GM21528 (cell line): ENCODE data around the gene ATP5F1E.
"Not testable (repeated sequence)": the region's sequence is repeated elsewhere in the genome, so short reads cannot be mapped to it uniquely, and the experiment has no call there.

Experiments used
- ATAC-seq: cut with Tn5 transposase; IDR thresholded peaks from one replicate; pipeline ENCODE4 v1.9.1; 2021; ENCODE audit warnings: mild to moderate bottlenecking, moderate library complexity; ENCODE audit not compliant: unreplicated experiment, low FRiP score

The ATP5F1E gene

DNA sequence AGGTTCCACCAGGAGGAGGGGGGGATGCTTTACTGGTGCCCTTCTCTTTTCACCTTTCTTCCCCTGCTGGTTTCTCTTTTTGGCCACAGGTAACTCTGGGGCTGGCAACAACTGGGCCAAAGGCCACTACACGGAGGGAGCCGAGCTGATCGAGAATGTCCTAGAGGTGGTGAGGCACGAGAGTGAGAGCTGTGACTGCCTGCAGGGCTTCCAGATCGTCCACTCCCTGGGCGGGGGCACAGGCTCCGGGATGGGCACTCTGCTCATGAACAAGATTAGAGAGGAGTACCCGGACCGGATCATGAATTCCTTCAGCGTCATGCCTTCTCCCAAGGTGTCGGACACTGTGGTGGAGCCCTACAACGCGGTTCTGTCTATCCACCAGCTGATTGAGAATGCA lies 8.5 kb downstream of the ATP5F1E start:
- ATAC-seq, result no peak

DNA sequence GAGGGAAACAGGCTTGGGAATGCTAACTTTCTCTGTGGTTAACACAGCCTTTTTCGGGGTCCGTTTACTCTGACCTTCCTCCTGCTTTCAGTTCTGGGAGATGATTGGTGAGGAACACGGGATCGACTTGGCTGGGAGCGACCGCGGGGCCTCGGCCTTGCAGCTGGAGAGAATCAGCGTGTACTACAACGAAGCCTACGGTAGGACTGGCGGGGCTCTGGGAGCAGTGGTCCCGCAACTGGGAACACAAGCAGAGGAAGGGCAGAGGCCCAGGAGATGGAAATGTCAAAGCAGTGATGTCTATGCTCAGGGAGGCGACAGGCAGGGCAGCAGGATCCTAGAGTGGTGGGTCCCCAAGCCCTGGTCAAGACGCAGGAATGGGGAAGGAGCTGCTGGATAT lies 9.4 kb downstream of the ATP5F1E start:
- ATAC-seq, result no peak

DNA sequence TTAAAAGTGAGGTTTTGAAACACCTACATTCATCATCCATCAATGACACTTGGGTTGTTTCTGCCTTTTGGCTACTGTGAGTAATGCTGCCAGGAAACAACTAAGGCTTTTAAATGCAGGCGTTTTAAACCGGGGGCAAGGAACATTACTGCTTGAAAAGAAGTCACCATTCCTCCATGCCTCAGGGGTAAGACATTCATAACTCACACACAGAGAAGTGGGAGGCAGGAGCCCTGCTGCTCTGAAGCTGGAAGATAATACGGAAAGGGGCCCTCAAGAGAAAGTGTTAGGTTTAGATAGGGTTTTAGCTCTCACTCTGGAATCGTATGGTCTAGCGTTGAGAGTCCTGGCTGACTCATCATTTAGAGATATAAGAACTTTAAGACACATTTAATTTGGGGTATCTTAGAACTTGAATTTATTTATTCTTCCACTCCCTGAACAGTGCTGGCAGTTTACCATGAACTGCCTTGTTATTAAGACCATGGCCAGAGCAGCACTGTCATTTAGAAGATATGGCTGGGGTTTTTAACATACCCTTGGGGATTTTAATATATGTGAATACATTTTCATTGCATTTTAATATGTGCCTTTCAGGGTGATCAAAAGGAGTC lies 11.1 kb downstream of the ATP5F1E start:
- ATAC-seq, result no peak

DNA sequence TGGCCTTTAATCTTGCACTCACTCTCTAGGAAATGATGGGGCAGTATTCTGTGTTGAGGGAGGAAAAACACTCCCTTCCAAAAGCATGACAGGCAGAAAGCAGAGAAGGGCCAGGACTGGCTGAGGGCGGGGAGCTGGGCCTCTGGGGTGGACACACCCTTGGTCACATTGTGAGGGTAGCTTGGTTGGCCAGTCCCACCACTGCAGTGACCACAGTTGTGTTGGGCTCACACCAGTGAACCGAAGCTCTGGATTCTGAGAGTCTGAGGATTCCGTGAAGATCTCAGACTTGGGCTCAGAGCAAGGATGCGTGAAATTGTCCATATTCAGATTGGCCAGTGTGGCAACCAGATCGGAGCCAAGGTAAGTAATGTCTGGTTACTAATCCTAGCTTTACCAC lies 12.9 kb downstream of the ATP5F1E start, which contains the start of gene TUBB1:
Gene TUBB1, plus strand, starts transcription at position 213 of the 400 bp plus-strand sequence. Its CDS starts 94 bp downstream, at position 307.
- ATAC-seq, result no peak

DNA sequence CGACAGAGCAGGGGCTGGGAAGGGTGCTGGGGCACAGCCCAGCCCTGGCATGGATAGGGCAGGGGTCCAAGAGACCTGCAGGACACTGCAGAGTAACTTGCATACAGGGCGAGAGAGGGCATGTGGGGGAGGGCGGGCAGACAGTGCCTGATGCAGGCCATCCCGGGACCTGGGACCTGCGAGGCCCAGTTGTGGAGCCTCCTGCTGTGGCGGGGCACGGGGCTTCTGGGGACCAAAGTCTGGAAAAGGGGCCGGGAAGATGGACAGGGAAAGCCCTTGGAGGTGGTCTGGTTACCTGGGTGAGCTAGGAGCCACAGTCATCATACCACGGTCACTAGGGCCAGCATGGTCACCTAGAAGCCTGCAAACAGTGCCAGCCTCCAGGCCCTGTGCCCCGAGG lies 13.3 kb downstream of the ATP5F1E start:
- no peak for ATAC-seq

DNA sequence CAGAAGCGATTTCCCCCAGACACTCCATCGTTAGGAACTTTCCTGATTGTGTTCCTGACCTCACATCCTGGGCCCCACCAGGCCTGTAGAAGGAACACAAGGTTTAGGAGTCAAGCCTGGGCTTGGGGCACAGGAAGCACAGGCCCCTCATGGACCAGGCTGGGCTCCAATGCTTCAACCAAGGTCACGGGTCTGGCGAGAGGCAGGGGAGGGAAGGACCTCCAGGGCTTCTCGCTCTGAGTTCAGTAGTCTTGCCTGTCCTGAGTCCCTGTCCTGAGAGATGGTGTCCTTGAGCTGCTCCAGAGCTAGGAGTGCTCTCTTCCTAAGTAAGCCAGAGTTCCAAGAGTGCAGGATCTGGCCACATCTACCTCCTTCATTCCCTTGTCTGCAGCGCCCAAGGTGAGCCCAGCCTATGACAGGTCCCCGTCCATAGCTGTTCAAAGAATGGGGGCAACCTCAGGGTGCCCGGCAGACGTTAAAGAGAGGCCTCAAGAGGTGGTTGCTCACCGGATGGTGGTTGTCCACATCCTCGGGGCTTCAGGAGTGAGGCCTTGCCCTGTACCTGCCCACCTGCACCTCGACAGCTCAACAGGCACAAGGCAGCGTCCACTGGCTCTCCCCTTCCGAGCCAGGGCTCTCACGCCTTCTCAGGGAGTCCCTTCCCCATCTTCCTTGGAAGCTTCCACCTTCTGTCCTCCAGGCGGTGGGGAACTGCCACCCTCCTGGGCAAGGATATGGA lies 14.5 kb downstream of the ATP5F1E start:
- no peak for ATAC-seq

DNA sequence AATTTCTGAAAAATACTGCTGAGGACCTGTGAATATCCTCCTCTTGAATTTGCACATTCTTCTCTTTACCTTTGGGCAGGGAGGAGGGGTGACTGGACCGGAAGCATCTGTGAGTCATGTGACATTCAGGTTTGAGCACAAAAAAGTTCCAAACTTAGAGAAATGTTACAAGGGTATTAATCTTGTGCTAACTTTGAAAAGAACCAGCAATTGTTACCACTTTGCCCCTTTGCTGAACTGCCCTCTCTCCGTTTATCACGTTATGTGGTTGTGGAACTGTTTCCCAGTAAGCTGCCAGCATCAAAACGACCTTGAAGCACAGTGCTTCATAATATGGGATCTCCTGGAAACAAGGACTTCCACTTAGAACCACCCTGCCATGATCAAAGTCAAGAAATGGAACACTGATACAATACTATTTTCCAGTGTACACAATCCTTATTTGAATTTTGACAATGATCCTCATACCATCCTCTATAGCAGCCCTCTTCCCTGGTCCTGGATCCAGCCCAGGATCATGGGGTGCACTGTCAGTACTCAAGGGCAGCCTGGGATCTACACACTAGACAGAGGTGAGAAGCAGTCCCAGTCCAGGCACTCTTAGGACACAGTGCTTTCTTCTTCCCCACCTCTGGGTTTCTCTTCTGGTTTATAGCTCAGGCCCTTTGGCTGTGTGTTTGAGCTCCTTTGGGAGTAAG lies 15.2 kb downstream of the ATP5F1E start:
- ATAC-seq, result no peak

- no peak for ATAC-seq
These were observed 16.1 kb downstream of the ATP5F1E start for GRCh38 chr20:59015812-59016711.

DNA sequence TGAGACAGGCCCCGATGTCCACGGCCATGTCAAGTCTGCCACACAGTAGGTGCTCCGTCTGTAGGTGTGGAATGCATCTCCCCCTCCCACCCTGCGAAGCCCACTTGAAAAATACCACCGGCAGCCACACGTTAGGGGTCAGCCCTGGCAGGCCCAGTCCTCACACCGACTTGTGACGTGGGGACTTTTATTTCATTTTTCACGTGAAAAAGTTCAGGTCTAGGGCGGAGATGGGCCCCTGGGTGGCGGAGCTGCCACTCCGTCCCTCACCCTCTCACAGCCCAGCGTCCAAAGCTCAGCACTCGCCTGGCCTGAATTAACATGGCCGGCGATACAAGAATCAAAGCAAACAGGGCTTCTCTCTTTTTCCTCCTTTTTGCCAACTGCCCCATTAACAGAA lies 16.7 kb downstream of the ATP5F1E start:
- no peak for ATAC-seq

DNA sequence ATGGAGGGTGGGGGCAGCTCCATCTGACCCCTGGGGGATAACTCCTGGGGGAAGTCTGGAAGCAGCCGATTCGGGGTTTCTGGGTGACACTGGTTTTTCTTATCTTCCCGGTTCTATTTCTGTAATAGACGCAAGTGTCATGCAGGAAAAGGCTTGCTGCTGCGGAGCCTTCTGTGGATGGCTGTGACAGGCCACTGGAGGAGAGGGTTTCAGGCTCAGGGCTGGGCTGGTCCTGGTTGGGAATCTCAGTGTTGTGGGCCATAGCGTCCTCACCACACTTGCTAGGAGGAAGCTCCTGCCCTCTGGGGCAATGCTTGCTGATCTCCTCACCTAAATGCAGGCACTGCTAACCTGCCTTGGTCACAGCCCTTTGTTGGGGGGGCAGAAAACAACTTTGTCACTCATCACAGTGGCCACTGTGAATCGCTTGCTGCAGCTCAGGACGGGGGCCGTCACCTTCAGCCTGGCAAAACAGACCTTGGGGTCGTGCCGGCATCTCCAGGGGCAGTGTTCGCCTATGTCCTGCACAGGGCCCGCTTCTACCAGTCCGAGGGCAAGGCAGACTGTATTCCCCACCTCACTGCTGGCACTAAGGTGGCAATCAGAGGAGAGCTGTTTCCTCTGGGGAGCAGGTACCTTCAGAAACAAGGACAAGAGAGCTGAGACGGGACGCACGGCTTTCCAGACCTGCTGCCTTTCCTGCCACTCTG lies 17.3 kb downstream of the ATP5F1E start:
- no peak for ATAC-seq

- no peak for ATAC-seq
These were observed 18.1 kb downstream of the ATP5F1E start for GRCh38 chr20:59013959-59014608.

DNA sequence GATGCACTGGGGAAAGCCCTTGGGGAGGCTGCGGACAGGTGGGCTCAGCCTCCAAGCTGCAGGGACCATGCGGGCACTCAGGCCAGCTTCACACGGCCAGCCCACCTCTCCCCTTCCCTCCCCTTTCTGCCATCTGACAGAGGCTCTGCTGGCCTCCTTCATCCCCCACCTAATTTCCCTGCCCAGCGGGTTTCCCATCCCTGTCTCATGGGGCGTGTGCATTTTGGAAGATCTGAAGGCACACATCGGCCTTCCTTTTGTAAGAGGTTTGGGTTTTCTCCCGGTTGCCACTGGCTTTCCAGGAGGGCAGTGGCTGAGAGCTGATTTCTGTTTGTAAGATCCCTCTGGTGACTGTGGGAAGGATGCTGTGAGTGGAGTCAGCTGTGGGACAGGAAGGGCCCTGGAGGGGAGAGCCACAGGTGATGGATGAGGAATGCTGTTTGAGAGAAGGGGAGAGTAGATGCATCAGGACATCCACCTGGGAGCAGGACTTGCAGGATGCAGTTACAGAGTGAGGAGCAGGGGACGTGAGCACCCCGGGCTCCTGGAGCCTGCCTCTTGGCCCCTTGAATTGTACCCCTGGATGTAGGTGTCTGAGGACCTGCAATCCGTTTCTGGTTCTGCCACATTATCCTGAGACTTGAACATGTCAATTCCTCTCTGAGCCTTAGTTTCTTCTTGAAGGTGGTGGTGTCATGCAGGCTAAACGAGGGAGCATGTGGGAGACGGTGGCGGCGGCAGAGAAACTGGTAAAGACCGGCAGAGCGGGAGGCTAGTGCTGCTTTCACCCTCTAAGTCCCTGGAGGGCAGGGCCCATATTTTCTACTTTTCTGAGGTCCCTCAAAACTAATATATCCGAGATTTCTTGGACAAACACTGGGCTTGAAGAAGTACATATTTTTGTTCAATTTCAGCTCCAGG lies 18.8 kb downstream of the ATP5F1E start:
- ATAC-seq, result no peak

DNA sequence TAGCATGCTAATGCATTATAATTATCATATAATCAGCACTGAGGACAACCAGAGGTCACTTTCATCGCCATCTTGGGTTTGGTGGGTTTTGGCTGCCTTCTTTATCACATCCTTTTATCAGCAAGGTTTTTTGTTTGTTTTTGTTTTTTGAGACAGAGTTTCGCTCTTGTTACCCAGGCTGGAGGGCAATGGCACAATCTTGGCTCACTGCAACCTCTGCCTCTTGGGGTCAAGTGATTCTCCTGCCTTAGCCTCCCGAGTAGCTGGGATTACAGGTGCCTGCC lies 20.3 kb downstream of the ATP5F1E start:
- ATAC-seq, result not testable (repeated sequence)

- no peak for ATAC-seq
These were observed 20.9 kb downstream of the ATP5F1E start for GRCh38 chr20:59010995-59011873.

GRCh38 chr20:59010321-59010994 lies 21.7 kb downstream of the ATP5F1E start:
- ATAC-seq, result no peak

DNA sequence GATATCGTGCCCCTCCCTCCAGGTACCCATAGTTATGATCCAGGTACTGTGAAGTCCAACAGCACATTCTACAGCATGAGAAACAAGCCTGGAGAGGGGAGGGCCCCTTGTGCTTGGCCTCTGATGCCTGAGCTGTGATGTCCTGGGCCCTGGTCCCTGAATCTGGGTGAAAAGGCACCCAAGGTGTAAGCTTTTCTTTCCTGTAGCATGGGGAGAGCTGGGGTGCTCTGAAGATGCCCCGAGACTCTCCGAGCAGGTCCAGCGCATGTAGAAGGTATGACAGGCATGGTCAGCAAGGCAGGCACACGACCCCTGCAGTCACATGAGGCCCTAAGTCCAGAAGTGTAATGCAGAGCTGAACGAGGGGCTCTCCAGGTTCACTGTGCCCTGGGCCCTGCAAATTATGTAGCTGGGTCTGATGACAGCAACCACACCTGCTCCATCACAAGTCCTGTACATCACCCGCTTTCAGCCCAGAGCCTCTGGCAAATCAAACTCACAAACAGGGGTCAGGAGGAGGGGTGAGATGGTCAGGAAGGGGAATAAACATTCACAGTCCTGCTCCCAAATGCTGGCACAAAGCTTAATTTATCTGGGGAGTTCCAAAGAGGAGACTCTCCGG lies 23.3 kb downstream of the ATP5F1E start:
- ATAC-seq, result no peak
